K562 (cell line): ENCODE data around the gene PTPRB. TPM values are rescaled to one million over a fixed set of nuclear protein-coding genes. Genes with fewer than 3 reads are reported as not detected.

Source experiments
- ATAC-seq: fragments of 200-7000 bp; cut with Tn5 transposase; 3 replicates; pipeline ENCODE4 v1.9.1; 2020; ENCODE audit warnings: moderate library complexity
- BruUV-seq: library from RNA; stranded (reverse); fragments of 400-500 nt; replicated peaks from 2 replicates; lab custom pipeline; 2021; lab: Mats Ljungman, UMichigan
- CTCF ChIA-PET: fragments of 300-600 bp; formaldehyde crosslinking; extraction: SDS; loops from one replicate; lab custom pipeline; 2021; ENCODE audit warnings: low intra/inter-chr PET ratio; lab: Yijun Ruan, JAX
- POLR2A ChIA-PET: fragments of 300-600, 350-650 bp; sonication (Branson Sonifier 250); formaldehyde crosslinking; extraction: SDS; loops from one replicate; lab custom pipeline; 2021; ENCODE audit warnings: antibody characterized with exemption, inconsistent platforms; lab: Yijun Ruan, JAX
- DNase-seq, 4 experiments: peaks; one replicate each; pipeline versions ENCODE4 v3.0.0 to v3.0.0-alpha.2; 2011 to 2018; ENCODE audit warnings: low spot score in 3 of 4, mixed read lengths in 3 of 4; ENCODE audit errors: extremely low read depth in 1 of 4
- FAIRE-seq: peaks from 2 replicates; lab custom pipeline; 2011; peaks lifted over from hg19 to GRCh38; lab: Jason Lieb, UNC
- H2AFZ ChIP-seq: 2 replicates; pipeline ENCODE4 v1.6.0; 2011; ENCODE audit warnings: low read depth, low read length, control low read depth, inconsistent platforms
- H3K27ac ChIP-seq: fragments of 200-600 bp; 3 replicates; pipeline ENCODE4 v1.8.0; 2011; ENCODE audit warnings: low read depth, mild to moderate bottlenecking, control low read depth, inconsistent platforms, low read length, moderate library complexity, mixed read lengths; ENCODE audit errors: extremely low read depth
- H3K27me3 ChIP-seq, 2 experiments: fragments of 300-600 bp in 1 of 2; 2 replicates in 1 of 2; 3 replicates in 1 of 2; pipeline versions ENCODE4 v1.6.0 to v1.8.0; 2011; ENCODE audit warnings: inconsistent platforms in 2 of 2, low read length in 2 of 2, mild to moderate bottlenecking in 1 of 2, mixed read lengths in 1 of 2, moderate library complexity in 1 of 2; ENCODE audit not compliant: control insufficient read depth in 2 of 2, insufficient read depth in 2 of 2
- H3K36me3 ChIP-seq: fragments of 300-600 bp; 3 replicates; pipeline ENCODE4 v1.8.0; 2011; ENCODE audit warnings: mild to moderate bottlenecking, low read length, inconsistent platforms; ENCODE audit not compliant: control insufficient read depth, insufficient read depth
- H3K4me1 ChIP-seq, 2 experiments: fragments of 200-600 bp in 1 of 2; replicated peaks in 1 of 2; 2 replicates in 1 of 2; 3 replicates in 1 of 2; pipeline versions ENCODE4 v1.5.1 to v1.8.0; 2011; ENCODE audit warnings: inconsistent platforms in 2 of 2, low read length in 2 of 2, mild to moderate bottlenecking in 1 of 2, mixed read lengths in 1 of 2, moderate library complexity in 1 of 2; ENCODE audit not compliant: control insufficient read depth in 2 of 2, insufficient read depth in 2 of 2
- H3K4me2 ChIP-seq: 2 replicates; pipeline ENCODE4 v1.6.1; 2011; ENCODE audit warnings: low read length, control low read depth, inconsistent platforms, mixed read lengths; ENCODE audit not compliant: insufficient read depth
- H3K4me3 ChIP-seq: fragments of 200-600 bp; sonication (generic), shearing (Covaris generic); 2 replicates; pipeline ENCODE4 v1.5.1; 2016; ENCODE audit warnings: control low read depth, inconsistent platforms
- H3K79me2 ChIP-seq: fragments of 200-600 bp; 3 replicates; pipeline ENCODE4 v1.8.0; 2011; ENCODE audit warnings: low read length, inconsistent platforms; ENCODE audit not compliant: control insufficient read depth, insufficient read depth
- H3K9ac ChIP-seq, 2 experiments: 2 replicates each; pipeline versions ENCODE4 v1.6.0 to v1.6.1; 2011; ENCODE audit warnings: low read depth in 2 of 2, low read length in 2 of 2, control low read depth in 1 of 2, inconsistent platforms in 1 of 2, mild to moderate bottlenecking in 1 of 2, mixed read lengths in 1 of 2; ENCODE audit not compliant: insufficient read depth in 1 of 2
- H3K9me1 ChIP-seq: one replicate; pipeline ENCODE4 v1.6.0; 2011; ENCODE audit warnings: inconsistent platforms, mild to moderate bottlenecking, low read length, moderate library complexity; ENCODE audit not compliant: control insufficient read depth, insufficient read depth
- H3K9me3 ChIP-seq: replicated peaks from 2 replicates; pipeline ENCODE4 v1.5.1; 2011; ENCODE audit warnings: low read depth, low read length, inconsistent platforms; ENCODE audit not compliant: control insufficient read depth, insufficient read depth
- H4K20me1 ChIP-seq: replicated peaks from 2 replicates; pipeline ENCODE4 v1.6.1; 2011; ENCODE audit warnings: low read length, inconsistent platforms, mixed read lengths; ENCODE audit not compliant: control insufficient read depth, insufficient read depth
- ADNP ChIP-seq: fragments of 200-800 bp; sonication (Bioruptor generic); IDR thresholded peaks from 2 replicates; pipeline ENCODE4 v1.6.1; 2016; ENCODE audit warnings: missing genetic modification characterization, missing compliant biosample characterization
- BCOR ChIP-seq: fragments of 450-650 bp; IDR thresholded peaks from 2 replicates; pipeline ENCODE4 v1.6.1; 2016
- CHD4 ChIP-seq: fragments of 200-600 bp; sonication (generic); IDR thresholded peaks from 3 replicates; pipeline ENCODE4 v1.6.1; 2012; ENCODE audit warnings: low read depth, mild to moderate bottlenecking, mixed read lengths, low read length, inconsistent platforms; ENCODE audit not compliant: insufficient read depth, insufficient replicate concordance, poor library complexity, severe bottlenecking
- ESRRA ChIP-seq: fragments of 450-650 bp; IDR thresholded peaks from 2 replicates; pipeline ENCODE4 v1.6.1; 2014; ENCODE audit warnings: low read depth, mild to moderate bottlenecking, moderate library complexity, borderline replicate concordance
- HDAC2 ChIP-seq: fragments of 450-650 bp; IDR thresholded peaks from 2 replicates; pipeline ENCODE4 v1.6.1; 2016; ENCODE audit warnings: mild to moderate bottlenecking
- ID3 ChIP-seq, 2 experiments: fragments of 250-450 bp in 1 of 2; fragments of 450-650 bp in 1 of 2; sonication (Bioruptor Pico) in 1 of 2; IDR thresholded peaks; 2 replicates each; pipeline versions ENCODE4 v1.6.1 to v1.8.0; 2016 to 2021; ENCODE audit warnings: mild to moderate bottlenecking in 2 of 2, moderate library complexity in 2 of 2, missing compliant biosample characterization in 1 of 2, missing genetic modification characterization in 1 of 2
- KDM1A ChIP-seq, 2 experiments: fragments of 450-650 bp; IDR thresholded peaks; 2 replicates each; pipeline ENCODE4 v1.6.1; 2016; ENCODE audit warnings: mild to moderate bottlenecking in 2 of 2
- RBM25 ChIP-seq: fragments of 200-400 bp; formaldehyde crosslinking; IDR thresholded peaks from 2 replicates; pipeline ENCODE4 v1.6.1; 2018; ENCODE audit warnings: low read length, low read depth, moderate library complexity; ENCODE audit not compliant: severe bottlenecking
- RCOR1 ChIP-seq, 2 experiments: IDR thresholded peaks; 2 replicates each; pipeline ENCODE4 v1.6.1; 2012; ENCODE audit warnings: low read depth in 2 of 2, low read length in 2 of 2, borderline replicate concordance in 1 of 2, improper control_type of control experiment in 1 of 2
- RFX1 ChIP-seq: fragments of 450-650 bp; IDR thresholded peaks from 2 replicates; pipeline ENCODE4 v1.6.1; 2016; ENCODE audit warnings: mild to moderate bottlenecking, moderate library complexity
- RREB1 ChIP-seq: fragments of 250-450 bp; sonication (Bioruptor Pico); IDR thresholded peaks from 2 replicates; pipeline ENCODE4 v1.4.0; 2020
- ZMIZ1 ChIP-seq, 2 experiments: fragments of 150-350 bp in 1 of 2; IDR thresholded peaks; 2 replicates each; pipeline ENCODE4 v1.6.1; 2012 to 2016; ENCODE audit warnings: low read depth in 2 of 2, low read length in 2 of 2, mild to moderate bottlenecking in 1 of 2, moderate library complexity in 1 of 2
- WGBS: fragments of 100-300 bp; shearing (Covaris generic); methylation state at CpG from one replicate; pipeline ENCODE4 v1.1.6; 2016; ENCODE audit warnings: low coverage, mixed read lengths; ENCODE audit not compliant: insufficient coverage; ENCODE audit errors: missing lambda C conversion rate; 5-methylcytosine and 5-hydroxymethylcytosine counted together
- in situ Hi-C: fragments of 300-500 bp; cut with MboI; formaldehyde crosslinking; loops from 4 replicates; pipeline ENCODE4 v1.15.0; 2018; ENCODE audit warnings: inconsistent platforms, mixed read lengths
- intact Hi-C: fragments of 100-400 bp; cut with micrococcal nuclease; formaldehyde crosslinking; loops from 2 replicates; pipeline ENCODE4 v1.14.2; 2022
- polyA plus RNA-seq, 8 experiments: library from polyadenylated mRNA; depleted of rRNA in 4 of 8; stranded (reverse) in 5 of 8; unstranded in 3 of 8; fragments of >200 nt; fragmentation: Nextera tagmentation in 2 of 8; fragmentation: Illumina TruSeq in 1 of 8; extraction: Ambion mirVana in 2 of 8; extraction: Trizol in 1 of 8; gene quantifications; 2 replicates each; pipeline versions ENCODE4 v1.2.1 to v1.2.3, GENCODE V29; 2011 to 2014; ENCODE audit warnings: inconsistent platforms in 1 of 8, missing spikeins in 1 of 8
- total RNA-seq, 7 experiments: library from RNA; depleted of rRNA in 6 of 7; stranded (reverse); fragments of >200 nt in 6 of 7; fragmentation: Illumina TruSeq in 2 of 7; extraction: Trizol in 2 of 7; gene quantifications; 2 replicates each; pipeline versions ENCODE4 v1.2.1 to v1.2.3, GENCODE V29; 2011 to 2021; ENCODE audit warnings: low replicate concordance in 1 of 7

Gene PTPRB
- total and polyA plus RNA-seq, 9 of the 15 experiments (the other 6 are each of a cell fraction or from before 2014, with no cell fraction given): 0.46 to 5.9 (median 3.1) TPM

- Histone ChIP-seq H3K27me3 (no peaks in the 10 kb centered on the region), H3K27ac (no peak overlapping the region), H3K4me1 (peaks cover 0 to 10% of the 10 kb centered on the region in 2 experiments; a peak in 2 of 5 replicates), H2AFZ (no peak overlapping the region), H3K9ac (no peak overlapping the region), H3K79me2 (no peaks in the 10 kb centered on the region), H3K36me3 (peaks cover 6% of the 10 kb centered on the region; the same call in 1 of the 3 replicates), H4K20me1 (no peaks in the 10 kb centered on the region), H3K4me2 (no peak overlapping the region), H3K9me3 (no peaks in the 10 kb centered on the region), H3K4me3 (no peak overlapping the region), H3K9me1 (no peaks in the 10 kb centered on the region)
- FAIRE-seq (no peak), DNase-seq (no peak), ATAC-seq (no peak)
- POLR2A ChIA-PET: interaction anchor here (0.6 kb wide), 1 partner anchor 1517 kb away, joined by 3 read pairs; no protein-coding TSS in a partner anchor
- in situ Hi-C loops (no loop called here), intact Hi-C loops (loop anchor here (5.0 kb wide), 1 partner anchor 54 kb away; no protein-coding TSS in a partner anchor)
- BruUV-seq: no TSS peak
- 67% methylated on average over 1 of the region's 1 CpG for WGBS
- CTCF ChIA-PET: interaction anchor here (0.6 kb wide), 1 partner anchor 38 kb away, joined by 3 read pairs; no protein-coding TSS in a partner anchor
- TF ChIP-seq ID3 (CRISPR knock-in tag; IDR thresholded peaks at IDR 0.05): no peak
- TF ChIP-seq ID3 (tag; IDR thresholded peaks at IDR 0.05): no peak
- TF ChIP-seq KDM1A (IDR thresholded peaks at IDR 0.05): peak; percentile 45 to 75; a peak in 2 of 4 replicates
- TF ChIP-seq RBM25: peak; percentile 99
- no peak for TF ChIP-seq ZMIZ1 (IDR thresholded peaks at IDR 0.05; ENCODE audit: low read depth in 2 of 2, low read length in 2 of 2)
- peak; percentile 64 for TF ChIP-seq CHD4
- no peak for TF ChIP-seq RREB1 (CRISPR knock-in tag)
- TF ChIP-seq BCOR: peak; percentile 94
- peak in 1 of 2 experiments; percentile 67; a peak in 2 of 4 replicates for TF ChIP-seq RCOR1 (IDR thresholded peaks at IDR 0.05; ENCODE audit: borderline replicate concordance in 1 of 2, low read depth in 2 of 2, low read length in 2 of 2)
- TF ChIP-seq HDAC2: peak; percentile 70; the same call in 1 of the 2 replicates
- TF ChIP-seq ADNP (tag): peak; percentile 77
- peak; percentile 33; the same call in 1 of the 2 replicates for TF ChIP-seq ESRRA
- no peak for TF ChIP-seq RFX1
Observed at GRCh38 chr12:70608184-70608583, 29.0 kb downstream of the PTPRB start.
